GM19395 (cell line): ENCODE data around the gene GNG8.
"Not testable (repeated sequence)": the region's sequence is repeated elsewhere in the genome, so short reads cannot be mapped to it uniquely, and the experiment has no call there.

ENCODE experiments used
- ATAC-seq: cut with Tn5 transposase; IDR thresholded peaks from one replicate; pipeline ENCODE4 v1.9.1; 2021; ENCODE audit warnings: mild to moderate bottlenecking, moderate library complexity; ENCODE audit not compliant: unreplicated experiment

Gene GNG8

GRCh38 chr19:46648060-46648960 is 12.3 kb upstream of the GNG8 start:
- ATAC-seq, result no peak

DNA sequence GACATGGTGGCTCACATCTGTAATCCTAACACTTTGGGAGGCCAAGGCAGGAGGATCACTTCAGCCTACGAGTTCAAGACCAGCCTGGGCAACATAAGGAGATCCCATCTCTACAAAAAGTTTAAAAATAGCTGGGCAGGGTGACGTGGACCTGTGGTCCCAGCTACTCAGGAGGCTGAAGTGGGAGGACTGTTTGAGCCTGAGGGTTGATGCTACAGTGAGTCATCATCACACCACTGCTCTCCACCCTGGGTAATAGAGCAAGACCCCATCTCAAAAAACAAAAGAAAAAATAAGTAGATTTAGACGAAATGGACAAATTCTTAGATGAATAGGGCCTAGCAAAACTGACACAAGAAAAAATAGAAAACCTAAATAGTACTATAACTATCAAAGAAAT is 10.4 kb upstream of the GNG8 start:
- no peak for ATAC-seq

DNA sequence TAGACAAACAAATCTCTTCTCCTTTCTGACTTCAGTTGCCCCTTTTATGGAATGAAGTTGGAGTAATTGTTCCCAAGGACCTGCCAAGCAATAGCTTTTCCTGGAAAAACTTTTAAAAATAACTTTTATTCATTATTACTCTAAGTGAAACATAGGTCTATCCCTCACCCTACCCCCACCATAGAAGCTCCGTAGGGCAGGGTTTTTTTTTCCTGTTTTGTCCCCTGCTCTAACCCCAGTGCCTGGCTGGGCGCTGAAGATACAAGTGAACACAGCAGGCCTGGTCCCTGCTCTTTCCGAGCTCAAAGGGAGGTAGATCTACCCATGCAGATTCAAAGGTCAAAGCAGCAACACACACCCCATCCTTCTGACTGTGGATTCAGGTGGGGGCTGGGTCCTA is 8.7 kb upstream of the GNG8 start:
- ATAC-seq, result no peak

- ATAC-seq, result no peak
These were observed 4.7 kb upstream of the GNG8 start for GRCh38 chr19:46640656-46641055.

- no peak for ATAC-seq
These were observed 3.6 kb upstream of the GNG8 start for GRCh38 chr19:46639358-46640182.

- no peak for ATAC-seq
These were observed 1.2 kb upstream of the GNG8 start for GRCh38 chr19:46637224-46637623.

GRCh38 chr19:46634656-46635218 is 1.3 kb downstream of the GNG8 start:
- no peak for ATAC-seq

GRCh38 chr19:46634045-46634655 is 1.9 kb downstream of the GNG8 start:
- peak; percentile 59 for ATAC-seq

- ATAC-seq, result no peak
These were observed 2.9 kb downstream of the GNG8 start for GRCh38 chr19:46633130-46633529.

DNA sequence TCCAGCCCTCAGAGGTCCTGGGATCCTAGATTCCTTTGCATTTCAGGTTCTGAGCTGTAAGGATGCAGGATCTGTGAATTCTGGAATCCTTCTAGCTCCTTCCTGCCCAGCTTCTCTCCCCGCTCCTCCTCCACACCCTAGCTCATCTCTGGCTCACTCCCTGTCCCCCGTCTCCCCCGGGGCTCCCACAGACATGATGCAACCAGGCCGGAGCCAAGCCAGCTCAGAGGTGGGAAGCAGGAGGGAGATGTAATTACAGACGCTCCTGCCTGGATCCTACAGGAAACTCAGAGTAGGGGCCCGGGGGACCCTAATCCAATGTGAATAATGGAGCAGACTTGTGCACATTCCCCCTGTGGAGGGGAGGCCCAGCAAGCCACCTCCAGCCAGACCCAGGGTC is 4.5 kb downstream of the GNG8 start:
- no peak for ATAC-seq

GRCh38 chr19:46630586-46631205 is 5.3 kb downstream of the GNG8 start:
- ATAC-seq, result no peak

DNA sequence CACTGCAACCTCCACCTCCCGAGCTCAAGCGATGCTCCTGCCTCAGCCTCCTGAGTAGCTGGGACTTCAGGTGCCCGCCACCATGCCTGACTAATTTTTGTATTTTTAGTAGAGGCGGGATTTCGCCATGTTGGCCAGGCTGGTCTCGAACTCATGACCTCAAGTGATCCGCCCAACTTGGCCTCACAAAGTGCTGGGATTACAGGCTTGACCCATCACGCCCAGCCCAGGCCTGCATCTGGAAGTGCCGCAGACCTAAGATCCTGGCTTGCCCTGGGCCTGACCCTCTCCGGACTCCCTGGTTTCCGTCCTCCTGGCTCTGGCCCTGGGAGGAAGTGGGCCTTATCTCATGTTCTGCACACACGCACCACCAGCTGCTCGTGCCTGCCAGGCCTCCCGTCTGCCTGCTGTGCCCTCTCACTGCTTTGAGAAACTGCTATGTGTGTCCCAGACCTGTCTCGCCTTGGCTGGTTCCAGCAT is 6.4 kb downstream of the GNG8 start:
- ATAC-seq, result no peak

DNA sequence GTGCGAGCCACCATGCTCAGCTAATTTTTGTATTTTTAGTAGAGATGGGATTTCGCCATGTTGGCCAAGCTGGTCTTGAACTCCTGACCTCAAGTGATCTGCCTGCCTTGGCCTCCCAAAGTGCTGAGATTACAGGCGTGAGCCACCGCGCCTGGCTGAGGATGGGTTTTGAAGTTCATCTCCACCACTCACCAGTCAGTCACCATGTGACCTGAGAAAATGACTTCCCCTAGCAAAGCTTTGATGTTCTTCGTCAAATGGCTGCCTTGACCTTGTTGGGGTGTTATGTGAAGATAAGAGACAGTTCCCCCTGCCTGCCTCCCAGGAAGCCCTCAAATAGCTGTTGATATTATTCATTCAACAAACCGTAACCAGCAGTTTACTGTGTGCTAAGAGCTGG is 7.0 kb downstream of the GNG8 start:
- ATAC-seq, result not testable (repeated sequence)

DNA sequence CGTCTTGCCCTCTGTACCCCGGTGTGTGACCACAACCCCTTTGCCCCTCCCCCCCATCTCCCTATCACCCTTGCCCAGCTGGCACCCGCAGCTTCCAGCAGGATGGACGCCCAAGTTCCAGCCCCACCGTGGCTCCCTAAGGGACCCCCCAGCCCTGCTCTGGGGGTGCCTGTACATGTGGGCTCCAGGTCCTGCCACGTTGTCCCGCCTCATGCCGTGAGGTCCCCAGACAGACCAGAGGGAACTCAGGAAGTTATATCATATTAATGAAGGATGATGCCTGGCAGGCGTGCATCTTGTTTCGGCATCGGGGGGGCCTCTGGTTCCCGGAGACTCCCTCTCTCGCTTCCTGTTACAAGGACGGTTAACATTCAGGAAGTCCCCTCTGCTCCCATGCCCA is 9.6 kb downstream of the GNG8 start:
- no peak for ATAC-seq

DNA sequence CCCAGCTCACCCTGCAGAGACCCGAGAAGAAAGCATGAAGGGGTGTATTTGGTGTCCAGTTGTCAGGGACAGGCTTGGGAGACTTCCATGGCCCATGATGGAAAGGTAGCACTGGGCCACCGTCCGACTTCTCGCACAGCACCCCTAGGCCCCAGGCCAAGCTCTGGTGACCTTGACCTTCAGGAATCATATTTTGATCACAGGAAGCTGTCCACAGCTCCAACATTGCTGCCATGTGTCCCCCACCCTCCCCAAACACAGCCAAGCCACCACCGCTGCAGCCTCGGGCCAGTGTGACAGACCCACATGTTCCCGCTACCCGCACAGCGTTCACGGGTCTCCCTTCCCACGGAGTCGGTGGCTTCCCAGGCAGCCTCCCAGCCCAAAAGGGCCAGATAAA is 10.3 kb downstream of the GNG8 start:
- ATAC-seq, result no peak

DNA sequence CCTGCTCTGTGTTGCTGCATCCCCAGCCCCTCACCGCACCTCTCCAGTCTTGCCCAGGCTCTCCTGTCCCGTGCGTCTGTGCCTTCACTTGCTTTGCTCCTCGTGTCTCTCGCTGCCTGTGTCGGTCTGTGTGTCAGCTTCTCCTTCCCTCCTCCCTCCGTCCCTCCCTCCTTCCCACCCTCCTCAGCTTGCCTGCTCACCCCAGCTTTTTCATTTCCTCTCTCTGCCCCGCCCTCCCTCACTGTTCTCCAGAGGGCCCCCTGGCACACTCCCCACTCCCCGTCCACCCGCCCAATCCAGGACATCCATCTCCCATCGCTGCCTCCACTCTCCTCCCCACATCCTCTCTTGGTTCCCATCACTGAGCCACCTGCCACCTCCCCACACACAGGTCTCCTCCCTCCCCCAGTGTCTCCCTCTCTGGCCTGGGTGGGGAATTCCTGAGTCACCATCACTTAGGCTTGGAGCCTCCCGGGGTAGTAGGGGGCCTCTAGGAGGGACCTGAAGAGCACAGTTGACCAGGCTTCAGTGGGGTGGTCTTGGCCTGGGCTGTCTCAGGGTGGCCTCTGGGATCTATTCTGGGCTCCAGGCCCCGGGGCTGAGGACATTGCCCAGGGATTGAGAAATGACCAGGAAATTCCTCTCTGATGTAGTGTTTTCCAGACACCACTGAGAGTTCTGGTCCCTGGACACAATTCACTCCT is 10.9 kb downstream of the GNG8 start, which contains the start of gene PTGIR:
PTGIR (minus strand) TSS at position 132 of the 704 bp plus-strand sequence. CDS start 864 bp downstream, outside the sequence.
- no peak for ATAC-seq

- ATAC-seq, result no peak
These were observed 12.0 kb downstream of the GNG8 start for GRCh38 chr19:46623915-46624502.

GRCh38 chr19:46622118-46622446 is 13.9 kb downstream of the GNG8 start:
- no peak for ATAC-seq
